GM12874 (cell line): Measurements from ENCODE around the gene ABHD1.

Source experiments
- CTCF ChIP-seq: IDR thresholded peaks from 2 replicates; pipeline ENCODE4 v1.5.1; 2011; ENCODE audit warnings: low read depth, mild to moderate bottlenecking, control low read depth, low read length, moderate library complexity; ENCODE audit not compliant: insufficient read depth

The ABHD1 gene

GRCh38 chr2:27152796-27153464 is 29.3 kb downstream of the ABHD1 start:
- TF ChIP-seq CTCF = no peak

- no peak for TF ChIP-seq CTCF
Measured at GRCh38 chr2:27154488-27154887, 30.9 kb downstream of the ABHD1 start.

- TF ChIP-seq CTCF = no peak
Measured at GRCh38 chr2:27155069-27155520, 31.5 kb downstream of the ABHD1 start.

- no peak for TF ChIP-seq CTCF
Measured at GRCh38 chr2:27158468-27158867, 34.9 kb downstream of the ABHD1 start.

GRCh38 chr2:27159271-27159670 is 35.7 kb downstream of the ABHD1 start:
- no peak for TF ChIP-seq CTCF

- TF ChIP-seq CTCF = no peak
Measured at GRCh38 chr2:27160191-27160590, 36.6 kb downstream of the ABHD1 start.

- TF ChIP-seq CTCF = no peak
Measured at GRCh38 chr2:27162151-27163121, 38.8 kb downstream of the ABHD1 start.
